AG10803 (cell line): ENCODE measurements around the gene SSBP3.
"Not testable (repeated sequence)": the region's sequence is repeated elsewhere in the genome, so short reads cannot be mapped to it uniquely, and the experiment has no call there.

Experiments
- DNase-seq: peaks from one replicate; pipeline ENCODE4 v3.0.0; 2010; ENCODE audit warnings: low read depth
- H3K4me3 ChIP-seq: 2 replicates; pipeline ENCODE4 v1.5.1; 2011; ENCODE audit warnings: mild to moderate bottlenecking, low read length, control low read depth
- TF ChIP-seq, protein P1 (sequence below): conservative IDR thresholded peaks from 2 replicates; pipeline ENCODE4 v1.5.1; 2011; ENCODE audit warnings: mild to moderate bottlenecking, low read length, control low read depth, inconsistent platforms

Gene SSBP3

GRCh38 chr1:54391450-54392209 is 14.6 kb downstream of the SSBP3 start:
- TF ChIP-seq, protein P1, sequence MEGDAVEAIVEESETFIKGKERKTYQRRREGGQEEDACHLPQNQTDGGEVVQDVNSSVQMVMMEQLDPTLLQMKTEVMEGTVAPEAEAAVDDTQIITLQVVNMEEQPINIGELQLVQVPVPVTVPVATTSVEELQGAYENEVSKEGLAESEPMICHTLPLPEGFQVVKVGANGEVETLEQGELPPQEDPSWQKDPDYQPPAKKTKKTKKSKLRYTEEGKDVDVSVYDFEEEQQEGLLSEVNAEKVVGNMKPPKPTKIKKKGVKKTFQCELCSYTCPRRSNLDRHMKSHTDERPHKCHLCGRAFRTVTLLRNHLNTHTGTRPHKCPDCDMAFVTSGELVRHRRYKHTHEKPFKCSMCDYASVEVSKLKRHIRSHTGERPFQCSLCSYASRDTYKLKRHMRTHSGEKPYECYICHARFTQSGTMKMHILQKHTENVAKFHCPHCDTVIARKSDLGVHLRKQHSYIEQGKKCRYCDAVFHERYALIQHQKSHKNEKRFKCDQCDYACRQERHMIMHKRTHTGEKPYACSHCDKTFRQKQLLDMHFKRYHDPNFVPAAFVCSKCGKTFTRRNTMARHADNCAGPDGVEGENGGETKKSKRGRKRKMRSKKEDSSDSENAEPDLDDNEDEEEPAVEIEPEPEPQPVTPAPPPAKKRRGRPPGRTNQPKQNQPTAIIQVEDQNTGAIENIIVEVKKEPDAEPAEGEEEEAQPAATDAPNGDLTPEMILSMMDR: no peak
- no peak overlapping the region for H3K4me3 ChIP-seq
- no peak for DNase-seq

DNA sequence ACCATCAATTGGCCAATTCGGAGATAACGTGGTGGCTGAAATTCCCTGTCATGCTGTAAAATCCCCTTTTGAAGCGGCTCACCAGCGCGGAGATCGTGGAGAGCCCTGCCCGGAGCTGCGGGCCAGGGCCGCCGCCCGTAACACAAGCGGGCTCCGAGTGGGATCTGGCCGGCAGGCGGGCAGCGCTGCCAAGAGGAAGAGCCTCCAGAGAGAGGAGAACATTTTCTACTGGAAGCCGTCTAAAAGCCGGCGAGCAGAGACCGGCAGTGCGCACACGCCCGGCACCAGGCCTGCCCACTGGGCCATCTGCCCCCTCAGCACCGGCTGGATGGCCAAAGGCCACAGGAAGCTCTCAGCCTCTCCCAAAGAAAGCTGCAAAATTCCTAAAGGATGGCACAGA is 15.5 kb downstream of the SSBP3 start:
- TF ChIP-seq, protein P1: no peak

DNA sequence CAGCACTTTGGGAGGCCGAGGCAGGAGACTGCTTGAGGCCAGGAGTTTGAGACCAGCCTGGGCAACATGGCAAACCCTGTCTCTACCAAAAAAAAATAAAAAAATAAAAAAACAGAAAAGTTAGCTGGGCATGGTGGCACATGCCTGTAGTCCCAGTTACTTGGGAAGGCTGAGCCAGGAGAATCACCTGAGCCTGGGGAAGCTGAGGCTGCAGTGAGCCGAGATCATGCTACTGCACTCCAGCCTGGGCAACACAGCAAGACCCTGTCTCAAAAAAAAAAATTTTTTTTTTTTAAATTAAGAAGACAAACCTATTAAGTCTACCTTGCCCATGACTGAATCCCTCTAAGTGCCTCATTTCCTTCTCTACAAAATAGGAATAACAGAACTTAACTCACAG is 16.6 kb downstream of the SSBP3 start:
- not testable (repeated sequence) for DNase-seq, H3K4me3 ChIP-seq

More for the DNA sequence above, 15.5 kb downstream of the SSBP3 start:
- no peak for DNase-seq
- H3K4me3 ChIP-seq: no peak overlapping the region

DNA sequence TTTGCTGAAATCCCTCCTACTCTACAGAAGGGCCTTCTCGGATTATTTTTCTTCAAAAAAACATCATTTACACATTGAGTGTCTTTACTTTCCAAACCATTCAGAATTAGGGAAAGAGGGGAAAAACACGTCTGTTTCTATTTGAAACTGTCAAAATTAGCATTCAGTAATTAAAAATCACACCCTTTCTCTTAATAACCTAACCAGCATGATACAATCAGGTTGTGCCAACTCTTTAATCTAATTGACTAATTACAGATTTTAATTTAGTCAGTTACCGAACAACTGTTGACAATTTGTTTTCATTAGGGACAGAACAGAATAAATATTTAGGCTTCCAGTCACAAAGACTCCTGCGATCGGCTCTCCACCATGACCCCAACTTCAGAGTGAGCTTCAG is 18.8 kb downstream of the SSBP3 start:
- no peak overlapping the region for H3K4me3 ChIP-seq
- no peak for DNase-seq
- TF ChIP-seq, protein P1: no peak

GRCh38 chr1:54385727-54386022 is 20.5 kb downstream of the SSBP3 start:
- TF ChIP-seq, protein P1: no peak
- no peak for DNase-seq
- no peak overlapping the region for H3K4me3 ChIP-seq

DNA sequence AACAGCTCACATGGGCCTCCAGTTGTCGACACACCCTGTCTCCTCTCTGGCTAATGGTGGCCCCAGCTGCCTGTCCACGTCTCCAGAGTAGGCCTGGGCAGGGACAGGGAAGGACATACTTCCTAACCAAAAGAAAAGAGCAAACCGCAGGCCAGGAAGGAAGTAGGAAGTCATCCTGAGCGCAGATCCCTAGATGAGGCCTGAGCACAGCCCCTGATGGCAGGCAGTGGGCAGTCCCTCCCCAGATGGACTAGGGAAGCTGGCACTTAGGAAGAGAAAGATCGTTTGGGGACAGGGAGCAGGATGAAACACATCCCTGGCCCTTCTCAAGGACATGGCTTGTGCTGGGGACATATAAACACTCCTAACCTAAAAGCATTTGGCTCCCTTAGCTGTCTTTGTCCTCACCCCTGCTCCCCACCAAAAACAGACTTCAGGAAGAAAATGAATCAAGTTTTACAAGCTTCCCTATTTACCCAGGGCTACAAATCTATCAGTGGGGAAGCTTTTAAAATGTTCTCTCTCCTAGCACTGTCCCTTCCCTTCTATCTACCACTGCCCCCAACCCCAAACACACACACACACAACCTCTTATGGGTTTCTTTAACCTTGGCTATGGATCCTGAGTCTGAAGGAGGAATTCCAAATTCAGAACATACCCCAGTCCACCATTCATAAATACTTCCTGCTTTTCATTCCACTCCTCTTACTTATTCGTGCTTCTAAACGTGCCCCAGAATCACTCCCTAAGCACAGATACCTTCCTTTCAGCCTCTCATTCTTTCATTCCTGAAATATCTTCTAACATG is 21.1 kb downstream of the SSBP3 start:
- no peak overlapping the region; the same call in 1 of the 2 replicates for H3K4me3 ChIP-seq
- peak; percentile 76 for DNase-seq
- TF ChIP-seq, protein P1: no peak

GRCh38 chr1:54384471-54384870 is 21.7 kb downstream of the SSBP3 start:
- TF ChIP-seq, protein P1: no peak
- no peak overlapping the region for H3K4me3 ChIP-seq
- no peak for DNase-seq
